ENCODE measurements around the gene ENTPD8. TPM values are rescaled to one million over a fixed set of nuclear protein-coding genes. Genes with fewer than 3 reads are reported as not detected.
"Not testable (repeated sequence)": the region's sequence is repeated elsewhere in the genome, so short reads cannot be mapped to it uniquely, and the experiment has no call there.

ENTPD8 gene
- total RNA-seq, 1 experiment from 2014 or later: 5.4 TPM

GRCh38 chr9:137452761-137453642, 11.8 kb upstream of the ENTPD8 start:
- ChIA-PET POLR2A (ENCODE audit: unreplicated experiment) (interaction anchor here (0.6 kb wide), 1 partner anchor 193 kb away, joined by 7 read pairs; no protein-coding TSS in a partner anchor), CTCF (interaction anchor here (0.6 kb wide), 1 partner anchor 99 kb away, joined by 16 read pairs; the partner anchor contains the start of gene MRPL41)
- intact Hi-C loops (cut with micrococcal nuclease; ENCODE audit: unreplicated experiment): no loop called here
- peaks cover 3% of the 10 kb centered on the region; the same call in 1 of the 2 replicates for H3K36me3 ChIP-seq (ENCODE audit: low read depth)
- DNase-seq: no peak
- no peaks in the 10 kb centered on the region for H3K27me3 ChIP-seq (ENCODE audit: insufficient read depth, low read depth)
- H3K4me1 ChIP-seq (replicated peaks; ENCODE audit: insufficient read depth): no peaks in the 10 kb centered on the region
- H3K27ac ChIP-seq: no peak overlapping the region
- BruUV-seq (replicated peaks): no TSS peak
- no peaks in the 10 kb centered on the region for H3K9me3 ChIP-seq (ENCODE audit: insufficient read depth, low read depth)
- H3K4me2 ChIP-seq: no peak overlapping the region
- peaks cover 9% of the 10 kb centered on the region; the same call in 1 of the 2 replicates for H3F3A ChIP-seq (ENCODE audit: insufficient read depth, low read depth)
- 0 out of 2 replicates have a peak, but pooled peaks cover 2% of the 10 kb centered on the region for H3K79me2 ChIP-seq (ENCODE audit: low read depth)
- TF ChIP-seq, protein P1, sequence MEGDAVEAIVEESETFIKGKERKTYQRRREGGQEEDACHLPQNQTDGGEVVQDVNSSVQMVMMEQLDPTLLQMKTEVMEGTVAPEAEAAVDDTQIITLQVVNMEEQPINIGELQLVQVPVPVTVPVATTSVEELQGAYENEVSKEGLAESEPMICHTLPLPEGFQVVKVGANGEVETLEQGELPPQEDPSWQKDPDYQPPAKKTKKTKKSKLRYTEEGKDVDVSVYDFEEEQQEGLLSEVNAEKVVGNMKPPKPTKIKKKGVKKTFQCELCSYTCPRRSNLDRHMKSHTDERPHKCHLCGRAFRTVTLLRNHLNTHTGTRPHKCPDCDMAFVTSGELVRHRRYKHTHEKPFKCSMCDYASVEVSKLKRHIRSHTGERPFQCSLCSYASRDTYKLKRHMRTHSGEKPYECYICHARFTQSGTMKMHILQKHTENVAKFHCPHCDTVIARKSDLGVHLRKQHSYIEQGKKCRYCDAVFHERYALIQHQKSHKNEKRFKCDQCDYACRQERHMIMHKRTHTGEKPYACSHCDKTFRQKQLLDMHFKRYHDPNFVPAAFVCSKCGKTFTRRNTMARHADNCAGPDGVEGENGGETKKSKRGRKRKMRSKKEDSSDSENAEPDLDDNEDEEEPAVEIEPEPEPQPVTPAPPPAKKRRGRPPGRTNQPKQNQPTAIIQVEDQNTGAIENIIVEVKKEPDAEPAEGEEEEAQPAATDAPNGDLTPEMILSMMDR (conservative IDR thresholded peaks at IDR 0.05): no peak
- no peak for TF ChIP-seq EZH2 (IDR thresholded peaks at IDR 0.05; ENCODE audit: low read depth)
- no peaks in the 10 kb centered on the region for H4K20me1 ChIP-seq (ENCODE audit: insufficient read depth)
- no peak overlapping the region for H3K4me3 ChIP-seq
- no peaks in the 10 kb centered on the region for H3K9me2 ChIP-seq (ENCODE audit: insufficient read depth)
- H2AFZ ChIP-seq: no peak overlapping the region

DNA sequence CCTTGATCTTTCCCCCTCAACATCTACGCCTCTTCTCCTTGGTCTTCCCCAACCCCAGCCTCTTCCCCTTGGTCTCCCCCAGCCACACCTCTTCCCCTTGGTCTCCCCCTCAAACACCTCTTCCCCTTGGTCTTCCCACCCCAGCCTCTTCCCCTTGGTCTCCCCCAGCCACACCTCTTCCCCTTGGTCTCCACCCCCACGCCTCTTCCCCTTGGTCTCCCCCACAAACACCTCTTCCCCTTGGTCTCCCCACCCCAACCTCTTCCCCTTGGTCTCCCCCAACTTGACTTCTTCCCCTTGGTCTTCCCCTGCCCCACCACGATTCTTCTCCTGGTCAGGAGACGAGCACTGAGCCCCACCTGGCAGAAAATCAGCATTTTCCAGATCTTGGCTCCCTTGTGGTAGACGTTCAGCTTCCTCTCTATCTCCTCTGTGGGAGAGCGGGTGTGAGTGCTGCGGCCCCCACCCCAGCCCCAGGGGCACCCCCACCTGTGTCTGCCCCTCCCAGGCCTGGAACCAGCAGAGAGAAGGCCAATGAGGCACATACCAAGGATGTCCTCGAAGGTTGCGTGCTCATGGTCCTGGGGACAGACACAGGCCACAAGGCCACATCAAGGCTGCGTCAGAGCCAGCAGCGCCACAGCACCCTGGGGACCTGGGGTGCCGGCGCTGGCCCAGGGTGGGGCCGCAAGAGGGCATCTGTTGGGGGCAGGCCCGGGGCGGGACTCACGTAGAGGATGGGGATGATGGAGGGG, 11.0 kb upstream of the ENTPD8 start:
- TF ChIP-seq, protein P1 (conservative IDR thresholded peaks at IDR 0.05): no peak
- no peak for TF ChIP-seq EZH2 (IDR thresholded peaks at IDR 0.05; ENCODE audit: low read depth)
- H3K9me2 ChIP-seq (ENCODE audit: insufficient read depth): no peaks in the 10 kb centered on the region
- DNase-seq: no peak
- peaks cover 3% of the 10 kb centered on the region; the same call in 1 of the 2 replicates for H3K36me3 ChIP-seq (ENCODE audit: low read depth)
- no peaks in the 10 kb centered on the region for H4K20me1 ChIP-seq (ENCODE audit: insufficient read depth)
- H3F3A ChIP-seq (ENCODE audit: insufficient read depth, low read depth): peaks cover 9% of the 10 kb centered on the region; the same call in 1 of the 2 replicates
- H3K4me3 ChIP-seq: no peak overlapping the region
- ChIA-PET POLR2A (ENCODE audit: unreplicated experiment) (no interaction called here), CTCF (no interaction called here)
- H3K27ac ChIP-seq: no peak overlapping the region
- no peaks in the 10 kb centered on the region for H3K9me3 ChIP-seq (ENCODE audit: insufficient read depth, low read depth)
- intact Hi-C loops (cut with micrococcal nuclease; ENCODE audit: unreplicated experiment): no loop called here
- no peaks in the 10 kb centered on the region for H3K79me2 ChIP-seq (ENCODE audit: low read depth)
- no peak overlapping the region for H3K4me2 ChIP-seq
- H3K27me3 ChIP-seq (ENCODE audit: insufficient read depth, low read depth): no peaks in the 10 kb centered on the region
- no TSS peak for BruUV-seq (replicated peaks)
- H3K4me1 ChIP-seq (replicated peaks; ENCODE audit: insufficient read depth): no peaks in the 10 kb centered on the region
- no peak overlapping the region for H2AFZ ChIP-seq

DNA sequence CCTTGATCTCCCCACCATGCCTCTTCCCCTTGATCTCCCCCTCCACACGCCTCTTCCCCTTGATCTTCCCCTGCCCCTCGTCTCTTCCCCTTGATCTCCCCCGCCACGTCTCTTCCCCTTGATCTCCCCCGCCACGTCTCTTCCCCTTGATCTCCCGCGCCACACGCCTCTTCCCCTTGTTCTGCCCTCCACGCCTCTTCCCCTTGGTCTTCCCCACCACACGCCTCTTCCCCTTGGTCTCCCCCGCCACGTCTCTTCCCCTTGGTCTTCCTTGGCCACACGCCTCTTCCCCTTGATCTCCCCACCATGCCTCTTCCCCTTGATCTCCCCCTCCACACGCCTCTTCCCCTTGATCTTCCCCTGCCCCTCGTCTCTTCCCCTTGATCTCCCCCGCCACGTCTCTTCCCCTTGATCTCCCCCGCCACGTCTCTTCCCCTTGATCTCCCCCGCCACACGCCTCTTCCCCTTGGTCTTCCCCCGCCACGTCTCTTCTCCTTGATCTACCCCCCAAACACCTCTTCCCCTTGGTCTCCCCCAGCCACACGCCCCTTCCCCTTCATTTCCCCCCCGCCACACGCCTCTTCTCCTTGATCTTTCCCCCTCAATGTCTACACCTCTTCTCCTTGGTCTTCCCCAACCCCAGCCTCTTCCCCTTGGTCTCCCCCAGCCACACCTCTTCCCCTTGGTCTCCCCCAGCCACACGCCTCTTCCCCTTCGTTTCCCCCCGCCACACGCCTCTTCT, 10.3 kb upstream of the ENTPD8 start:
- H3K27ac ChIP-seq; BruUV-seq (replicated peaks); POLR2A ChIA-PET (ENCODE audit: unreplicated experiment); H3K36me3 ChIP-seq (ENCODE audit: low read depth); H3K79me2 ChIP-seq (ENCODE audit: low read depth); H3K4me2 ChIP-seq; DNase-seq; H4K20me1 ChIP-seq (ENCODE audit: insufficient read depth); H3F3A ChIP-seq (ENCODE audit: insufficient read depth, low read depth); H3K4me3 ChIP-seq; H3K9me2 ChIP-seq (ENCODE audit: insufficient read depth); CTCF ChIA-PET; H2AFZ ChIP-seq; H3K4me1 ChIP-seq (replicated peaks; ENCODE audit: insufficient read depth); intact Hi-C loops (cut with micrococcal nuclease; ENCODE audit: unreplicated experiment); H3K27me3 ChIP-seq (ENCODE audit: insufficient read depth, low read depth); H3K9me3 ChIP-seq (ENCODE audit: insufficient read depth, low read depth): not testable (repeated sequence)

- H3K36me3 ChIP-seq (ENCODE audit: low read depth); H3K9me3 ChIP-seq (ENCODE audit: insufficient read depth, low read depth); DNase-seq; H3K27me3 ChIP-seq (ENCODE audit: insufficient read depth, low read depth); H3K9me2 ChIP-seq (ENCODE audit: insufficient read depth); H3K79me2 ChIP-seq (ENCODE audit: low read depth); H3K4me2 ChIP-seq; POLR2A ChIA-PET (ENCODE audit: unreplicated experiment); H3K4me1 ChIP-seq (replicated peaks; ENCODE audit: insufficient read depth); H3K27ac ChIP-seq; H2AFZ ChIP-seq; BruUV-seq (replicated peaks); H3K4me3 ChIP-seq; H4K20me1 ChIP-seq (ENCODE audit: insufficient read depth); CTCF ChIA-PET; intact Hi-C loops (cut with micrococcal nuclease; ENCODE audit: unreplicated experiment): not testable (repeated sequence)
- peaks cover 15% of the 10 kb centered on the region for H3F3A ChIP-seq (ENCODE audit: insufficient read depth, low read depth)
These were observed 9.5 kb upstream of the ENTPD8 start for GRCh38 chr9:137450539-137451222.

All from PC-9 (cell line).